Activated naive CD8-positive, alpha-beta T cell treated with anti-CD3 and anti-CD28 coated beads for 36 hours (primary cell): ENCODE data around the gene RPRD1B. TPM values are rescaled to one million over a fixed set of nuclear protein-coding genes. Genes with fewer than 3 reads are reported as not detected.
A peak's percentile ranks its signal among the peaks of the same experiment; 100 is the strongest.

ENCODE experiments used
- DNase-seq: peaks from one replicate; pipeline ENCODE4 v3.0.0; 2021
- H3K27ac Mint-ChIP-seq: one replicate; pipeline ENCODE4 v1.8.0; 2022; ENCODE audit warnings: mild to moderate bottlenecking, moderate library complexity, mixed read lengths
- H3K27me3 Mint-ChIP-seq: one replicate; pipeline ENCODE4 v1.8.0; 2022; ENCODE audit warnings: mild to moderate bottlenecking, mixed read lengths
- H3K36me3 Mint-ChIP-seq: one replicate; pipeline ENCODE4 v1.8.0; 2021; ENCODE audit warnings: mild to moderate bottlenecking, mixed read lengths
- H3K4me1 Mint-ChIP-seq: one replicate; pipeline ENCODE4 v1.8.0; 2021; ENCODE audit warnings: mixed read lengths
- H3K4me3 Mint-ChIP-seq: one replicate; pipeline ENCODE4 v1.8.0; 2022; ENCODE audit warnings: mild to moderate bottlenecking, moderate library complexity, mixed read lengths
- H3K9me3 Mint-ChIP-seq: one replicate; pipeline ENCODE4 v1.8.0; 2022; ENCODE audit warnings: mixed read lengths
- total RNA-seq, 2 experiments: library from RNA; stranded (reverse); gene quantifications; one replicate each; pipeline ENCODE4 v1.2.3, GENCODE V29; 2021

Gene RPRD1B
- total RNA-seq, 2 experiments from 2014 or later, result 37.6 to 42.7 TPM

DNA sequence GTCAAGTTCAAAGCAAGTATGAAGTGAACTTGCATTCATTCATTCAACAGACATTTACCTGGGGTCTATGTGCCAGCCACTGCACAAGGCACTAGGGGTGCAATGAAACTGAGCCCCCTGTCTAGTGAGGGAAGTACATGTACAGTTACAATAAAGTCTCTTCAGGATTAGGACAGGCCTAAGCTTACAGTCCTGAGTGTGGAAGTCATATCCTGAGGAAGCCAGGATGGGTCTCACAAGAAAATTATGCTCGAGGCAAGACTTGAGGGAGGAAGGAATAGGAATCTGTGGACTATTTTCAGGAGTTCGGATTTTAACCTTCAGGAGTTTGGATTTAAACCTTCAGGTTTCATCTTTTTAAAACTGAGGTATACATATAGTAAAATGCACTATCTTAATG is 19.7 kb upstream of the RPRD1B start:
- Mint-ChIP-seq H3K4me1 (peaks cover 8% of the 10 kb centered on the region), H3K4me3 (no peak overlapping the region), H3K9me3 (peaks cover 6% of the 10 kb centered on the region), H3K27ac (no peak overlapping the region), H3K27me3 (no peaks in the 10 kb centered on the region), H3K36me3 (peaks cover 65% of the 10 kb centered on the region)
- no peak for DNase-seq

GRCh38 chr20:38017959-38018358 is 15.6 kb upstream of the RPRD1B start:
- H3K4me1 Mint-ChIP-seq, result peaks cover 14% of the 10 kb centered on the region
- H3K27me3 Mint-ChIP-seq, result no peaks in the 10 kb centered on the region
- H3K27ac Mint-ChIP-seq, result no peak overlapping the region
- DNase-seq, result no peak
- peaks cover 58% of the 10 kb centered on the region for H3K36me3 Mint-ChIP-seq
- H3K4me3 Mint-ChIP-seq, result no peak overlapping the region
- H3K9me3 Mint-ChIP-seq, result peaks cover 6% of the 10 kb centered on the region

DNA sequence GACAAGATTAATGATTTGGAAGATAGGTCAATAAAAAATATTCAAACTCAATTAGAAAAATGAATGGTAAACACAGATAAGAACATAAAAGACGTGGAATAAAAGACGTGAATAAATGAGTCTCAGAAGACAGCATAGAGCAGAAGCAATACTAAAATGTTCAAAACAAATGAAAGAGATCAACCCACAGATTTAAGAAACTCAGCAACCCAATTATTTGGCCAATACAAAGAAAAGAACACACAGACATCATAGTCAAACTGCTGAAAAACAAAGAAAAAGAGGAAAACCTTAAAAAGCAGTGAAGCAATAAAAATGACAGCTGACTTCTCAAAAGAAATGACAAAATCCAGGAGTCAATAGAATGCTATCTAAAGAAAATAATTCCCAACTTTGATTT is 15.2 kb upstream of the RPRD1B start:
- Mint-ChIP-seq H3K27me3 (no peaks in the 10 kb centered on the region), H3K9me3 (peaks cover 6% of the 10 kb centered on the region), H3K4me3 (no peak overlapping the region), H3K27ac (no peak overlapping the region), H3K4me1 (peaks cover 14% of the 10 kb centered on the region), H3K36me3 (peaks cover 55% of the 10 kb centered on the region)
- no peak for DNase-seq

DNA sequence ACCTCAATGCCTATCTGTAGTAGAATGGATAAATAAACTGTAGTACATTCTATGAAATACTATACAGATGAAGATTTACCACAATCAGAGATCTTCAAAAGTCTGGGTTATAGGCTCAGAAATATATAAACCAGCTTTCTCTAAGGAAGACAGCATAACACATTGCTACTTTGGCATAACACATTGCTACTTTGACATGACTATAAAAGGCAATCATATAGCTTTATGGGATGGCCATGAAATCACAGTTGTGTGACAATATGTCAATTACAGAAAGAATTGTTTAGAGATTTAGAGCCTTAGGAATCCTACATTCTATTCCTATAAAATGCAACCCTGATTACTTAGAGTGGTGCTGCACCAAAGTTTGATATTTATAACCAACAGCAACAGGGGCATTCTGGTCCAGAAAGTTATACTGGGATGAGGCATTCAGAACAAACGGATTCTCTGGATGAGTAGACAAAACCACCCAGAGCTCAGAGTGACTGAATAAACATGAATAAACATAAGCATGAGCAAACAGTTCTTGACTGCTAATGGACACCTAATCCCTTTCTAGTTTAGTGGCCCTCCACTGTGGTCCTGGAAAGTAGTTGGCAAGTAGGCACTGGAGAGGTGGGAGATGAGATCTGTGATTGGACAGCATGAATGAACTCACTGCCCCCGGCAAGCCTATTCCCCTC is 12.3 kb upstream of the RPRD1B start:
- Mint-ChIP-seq H3K9me3 (peaks cover 6% of the 10 kb centered on the region), H3K36me3 (peaks cover 49% of the 10 kb centered on the region), H3K4me3 (no peak overlapping the region), H3K4me1 (peaks cover 29% of the 10 kb centered on the region), H3K27me3 (no peaks in the 10 kb centered on the region), H3K27ac (no peak overlapping the region)
- no peak for DNase-seq

GRCh38 chr20:38023181-38024001 is 10.2 kb upstream of the RPRD1B start:
- H3K4me1 Mint-ChIP-seq, result peaks cover 41% of the 10 kb centered on the region
- H3K27me3 Mint-ChIP-seq, result no peaks in the 10 kb centered on the region
- H3K9me3 Mint-ChIP-seq, result peaks cover 1% of the 10 kb centered on the region
- H3K4me3 Mint-ChIP-seq, result no peak overlapping the region
- no peak for DNase-seq
- peaks cover 41% of the 10 kb centered on the region for H3K36me3 Mint-ChIP-seq
- no peak overlapping the region for H3K27ac Mint-ChIP-seq

DNA sequence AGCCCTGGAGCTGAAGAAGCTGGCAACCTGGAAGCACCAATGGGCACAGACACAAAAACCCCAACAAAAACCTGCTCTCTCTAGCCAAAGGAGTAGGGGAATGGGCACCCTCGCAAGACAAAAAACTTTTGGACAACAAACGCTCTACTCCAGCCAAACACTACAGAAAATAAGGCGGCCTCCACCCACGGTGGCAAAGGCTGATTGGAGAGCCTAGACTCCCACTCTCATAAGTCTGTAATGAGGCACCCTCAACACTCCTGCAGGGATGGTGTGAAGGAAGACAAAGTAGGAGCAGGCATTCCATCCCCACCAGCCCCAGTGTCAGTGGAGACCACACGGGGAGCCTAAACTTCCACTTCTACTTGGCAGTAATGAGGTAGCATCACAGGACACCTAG is 9.1 kb upstream of the RPRD1B start:
- no peaks in the 10 kb centered on the region for H3K9me3 Mint-ChIP-seq
- peaks cover 49% of the 10 kb centered on the region for H3K4me1 Mint-ChIP-seq
- peaks cover 37% of the 10 kb centered on the region for H3K36me3 Mint-ChIP-seq
- H3K27ac Mint-ChIP-seq, result no peak overlapping the region
- no peak for DNase-seq
- H3K4me3 Mint-ChIP-seq, result no peak overlapping the region
- no peaks in the 10 kb centered on the region for H3K27me3 Mint-ChIP-seq

DNA sequence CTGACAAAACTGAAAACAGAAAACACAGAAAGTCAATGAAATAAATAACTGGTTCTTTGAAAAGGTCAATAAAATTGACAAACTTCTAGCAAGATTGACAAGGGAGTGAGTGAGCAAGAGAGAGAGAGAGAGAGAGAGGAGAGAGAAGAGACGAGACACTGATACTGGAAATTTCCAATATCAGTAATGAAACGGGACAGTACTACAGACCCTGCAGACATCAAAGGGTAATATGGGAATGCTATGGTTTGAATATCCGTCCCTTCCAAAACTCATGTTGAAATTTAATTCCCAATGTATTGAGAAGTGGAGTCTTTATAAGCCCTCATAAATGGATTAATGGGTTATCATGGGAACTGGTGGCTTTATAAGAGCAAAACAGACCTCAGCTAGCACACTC is 4.1 kb upstream of the RPRD1B start:
- Mint-ChIP-seq H3K27me3 (no peaks in the 10 kb centered on the region), H3K36me3 (peaks cover 55% of the 10 kb centered on the region), H3K9me3 (no peaks in the 10 kb centered on the region), H3K4me1 (peaks cover 49% of the 10 kb centered on the region), H3K27ac (no peak overlapping the region), H3K4me3 (no peak overlapping the region)
- no peak for DNase-seq

- no peaks in the 10 kb centered on the region for H3K27me3 Mint-ChIP-seq
- DNase-seq, result no peak
- no peaks in the 10 kb centered on the region for H3K9me3 Mint-ChIP-seq
- H3K4me3 Mint-ChIP-seq, result peak overlapping the region; percentile 98
- peaks cover 57% of the 10 kb centered on the region for H3K36me3 Mint-ChIP-seq
- H3K4me1 Mint-ChIP-seq, result peaks cover 51% of the 10 kb centered on the region
- peak overlapping the region; percentile 98 for H3K27ac Mint-ChIP-seq
Measured at GRCh38 chr20:38031957-38032356, 1.6 kb upstream of the RPRD1B start.

- H3K27me3 Mint-ChIP-seq, result no peaks in the 10 kb centered on the region
- peaks cover 59% of the 10 kb centered on the region for H3K4me1 Mint-ChIP-seq
- H3K9me3 Mint-ChIP-seq, result no peaks in the 10 kb centered on the region
- H3K36me3 Mint-ChIP-seq, result peaks cover 60% of the 10 kb centered on the region
- peak; percentile 66 for DNase-seq
- H3K4me3 Mint-ChIP-seq, result peak overlapping the region; percentile 98
- peak overlapping the region; percentile 98 for H3K27ac Mint-ChIP-seq
Measured at GRCh38 chr20:38032585-38033329, 789 bp upstream of the RPRD1B start.

- peaks cover 53% of the 10 kb centered on the region for H3K4me1 Mint-ChIP-seq
- peak overlapping the region; percentile 98 for H3K4me3 Mint-ChIP-seq
- peaks cover 51% of the 10 kb centered on the region for H3K36me3 Mint-ChIP-seq
- DNase-seq, result no peak
- H3K27me3 Mint-ChIP-seq, result no peaks in the 10 kb centered on the region
- H3K27ac Mint-ChIP-seq, result peak overlapping the region; percentile 98
- no peaks in the 10 kb centered on the region for H3K9me3 Mint-ChIP-seq
Measured at GRCh38 chr20:38034108-38034649, 633 bp downstream of the RPRD1B start.

DNA sequence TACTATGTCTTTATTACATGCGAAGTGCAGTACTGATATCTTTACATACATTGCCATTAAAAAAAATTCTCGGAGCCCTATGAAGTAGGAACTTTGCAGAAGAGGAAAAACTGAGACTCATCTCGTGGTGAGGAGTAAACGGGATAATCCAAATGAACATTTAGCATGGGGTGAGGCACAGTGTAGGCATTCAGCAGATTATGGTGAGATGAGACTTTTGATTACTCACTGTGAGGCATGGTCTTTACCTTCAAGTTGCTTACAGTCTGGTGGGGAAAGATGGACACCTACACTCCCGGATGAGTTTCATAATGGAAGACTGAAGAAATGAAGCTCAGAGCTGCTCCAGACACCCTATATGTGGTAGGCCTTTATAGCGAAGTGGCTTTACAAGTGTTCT is 1.4 kb downstream of the RPRD1B start:
- H3K27ac Mint-ChIP-seq, result peak overlapping the region; percentile 98
- DNase-seq, result no peak
- peak overlapping the region; percentile 98 for H3K4me3 Mint-ChIP-seq
- peaks cover 43% of the 10 kb centered on the region for H3K36me3 Mint-ChIP-seq
- no peaks in the 10 kb centered on the region for H3K9me3 Mint-ChIP-seq
- H3K27me3 Mint-ChIP-seq, result no peaks in the 10 kb centered on the region
- peaks cover 47% of the 10 kb centered on the region for H3K4me1 Mint-ChIP-seq

GRCh38 chr20:38036366-38036765 is 2.8 kb downstream of the RPRD1B start:
- Mint-ChIP-seq H3K36me3 (peaks cover 37% of the 10 kb centered on the region), H3K4me1 (peaks cover 38% of the 10 kb centered on the region), H3K27ac (no peak overlapping the region), H3K4me3 (no peak overlapping the region), H3K9me3 (no peaks in the 10 kb centered on the region), H3K27me3 (no peaks in the 10 kb centered on the region)
- DNase-seq, result no peak

GRCh38 chr20:38040276-38040675 is 6.7 kb downstream of the RPRD1B start:
- peaks cover 39% of the 10 kb centered on the region for H3K4me1 Mint-ChIP-seq

GRCh38 chr20:38043512-38044300 is 10.2 kb downstream of the RPRD1B start:
- Mint-ChIP-seq H3K27ac (no peak overlapping the region), H3K4me1 (peaks cover 37% of the 10 kb centered on the region)

More at GRCh38 chr20:38040276-38040675, 6.7 kb downstream of the RPRD1B start:
- H3K9me3 Mint-ChIP-seq, result no peaks in the 10 kb centered on the region
- H3K27me3 Mint-ChIP-seq, result no peaks in the 10 kb centered on the region
- H3K4me3 Mint-ChIP-seq, result no peak overlapping the region
- no peak overlapping the region for H3K27ac Mint-ChIP-seq
- no peak for DNase-seq
- H3K36me3 Mint-ChIP-seq, result peaks cover 34% of the 10 kb centered on the region

More at GRCh38 chr20:38043512-38044300, 10.2 kb downstream of the RPRD1B start:
- H3K27me3 Mint-ChIP-seq, result no peaks in the 10 kb centered on the region
- H3K36me3 Mint-ChIP-seq, result peaks cover 25% of the 10 kb centered on the region
- H3K9me3 Mint-ChIP-seq, result no peaks in the 10 kb centered on the region
- no peak overlapping the region for H3K4me3 Mint-ChIP-seq
- DNase-seq, result peak; percentile 24
